Measurements from ENCODE around the gene SETBP1. TPM values are rescaled to one million over a fixed set of nuclear protein-coding genes. Genes with fewer than 3 reads are reported as not detected.

The SETBP1 gene
- total and polyA plus RNA-seq, 2 of the 8 experiments (the other 6 are each of a cell fraction or from before 2014, with no cell fraction given), result 2.0 to 6.5 TPM

- TF ChIP-seq SAP30 (IDR thresholded peaks at IDR 0.05; ENCODE audit: insufficient read depth, insufficient replicate concordance, low read length) (no peak), TEAD4 (IDR thresholded peaks at IDR 0.05; ENCODE audit: low read depth, low read length) (no peak), HDAC6 (IDR thresholded peaks at IDR 0.05; ENCODE audit: low read depth, low read length) (no peak)
These were observed 261.4 kb downstream of the SETBP1 start (continued) for GRCh38 chr18:44942073-44942472.

Measured in H1 (cell line).